ENCODE measurements around the gene GLT1D1.

- TF ChIP-seq CTCF (IDR thresholded peaks at IDR 0.05) (no peak), POLR2A (IDR thresholded peaks at IDR 0.05) (no peak)
Measured at GRCh38 chr12:128803788-128804187, 49.5 kb upstream of the GLT1D1 start.

All from uterus (tissue), 2 donors.